ENCODE measurements around the gene SEMA4D.

Gene SEMA4D

GRCh38 chr9:89380437-89381307, 117.2 kb downstream of the SEMA4D start:
- TF ChIP-seq TEAD4 (IDR thresholded peaks at IDR 0.05), result no peak
- TF ChIP-seq YY1 (IDR thresholded peaks at IDR 0.05; ENCODE audit: low read depth), result no peak
- TF ChIP-seq USF1 (IDR thresholded peaks at IDR 0.05), result no peak
- TF ChIP-seq CEBPB (IDR thresholded peaks at IDR 0.05), result no peak
- no peak for TF ChIP-seq RAD21 (IDR thresholded peaks at IDR 0.05; ENCODE audit: low read depth)
- TF ChIP-seq CREB1 (IDR thresholded peaks at IDR 0.05; ENCODE audit: low read depth), result no peak
- no peak for TF ChIP-seq EP300 (IDR thresholded peaks at IDR 0.05; ENCODE audit: borderline replicate concordance)
- TF ChIP-seq TAF1 (IDR thresholded peaks at IDR 0.05; ENCODE audit: low read depth), result no peak
- no peak for TF ChIP-seq NFIC (IDR thresholded peaks at IDR 0.05)
- no peak for TF ChIP-seq ZBTB7A (IDR thresholded peaks at IDR 0.05; ENCODE audit: low read depth)
- TF ChIP-seq, protein P1, sequence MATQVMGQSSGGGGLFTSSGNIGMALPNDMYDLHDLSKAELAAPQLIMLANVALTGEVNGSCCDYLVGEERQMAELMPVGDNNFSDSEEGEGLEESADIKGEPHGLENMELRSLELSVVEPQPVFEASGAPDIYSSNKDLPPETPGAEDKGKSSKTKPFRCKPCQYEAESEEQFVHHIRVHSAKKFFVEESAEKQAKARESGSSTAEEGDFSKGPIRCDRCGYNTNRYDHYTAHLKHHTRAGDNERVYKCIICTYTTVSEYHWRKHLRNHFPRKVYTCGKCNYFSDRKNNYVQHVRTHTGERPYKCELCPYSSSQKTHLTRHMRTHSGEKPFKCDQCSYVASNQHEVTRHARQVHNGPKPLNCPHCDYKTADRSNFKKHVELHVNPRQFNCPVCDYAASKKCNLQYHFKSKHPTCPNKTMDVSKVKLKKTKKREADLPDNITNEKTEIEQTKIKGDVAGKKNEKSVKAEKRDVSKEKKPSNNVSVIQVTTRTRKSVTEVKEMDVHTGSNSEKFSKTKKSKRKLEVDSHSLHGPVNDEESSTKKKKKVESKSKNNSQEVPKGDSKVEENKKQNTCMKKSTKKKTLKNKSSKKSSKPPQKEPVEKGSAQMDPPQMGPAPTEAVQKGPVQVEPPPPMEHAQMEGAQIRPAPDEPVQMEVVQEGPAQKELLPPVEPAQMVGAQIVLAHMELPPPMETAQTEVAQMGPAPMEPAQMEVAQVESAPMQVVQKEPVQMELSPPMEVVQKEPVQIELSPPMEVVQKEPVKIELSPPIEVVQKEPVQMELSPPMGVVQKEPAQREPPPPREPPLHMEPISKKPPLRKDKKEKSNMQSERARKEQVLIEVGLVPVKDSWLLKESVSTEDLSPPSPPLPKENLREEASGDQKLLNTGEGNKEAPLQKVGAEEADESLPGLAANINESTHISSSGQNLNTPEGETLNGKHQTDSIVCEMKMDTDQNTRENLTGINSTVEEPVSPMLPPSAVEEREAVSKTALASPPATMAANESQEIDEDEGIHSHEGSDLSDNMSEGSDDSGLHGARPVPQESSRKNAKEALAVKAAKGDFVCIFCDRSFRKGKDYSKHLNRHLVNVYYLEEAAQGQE (IDR thresholded peaks at IDR 0.05; ENCODE audit: low read depth), result no peak
- TF ChIP-seq MAX (IDR thresholded peaks at IDR 0.05), result no peak
- no peak for TF ChIP-seq FOXM1 (IDR thresholded peaks at IDR 0.05; ENCODE audit: borderline replicate concordance, low read depth)
- no peak for TF ChIP-seq TCF12 (IDR thresholded peaks at IDR 0.05; ENCODE audit: low read depth)

GRCh38 chr9:89379508-89380115, 118.3 kb downstream of the SEMA4D start:
- TF ChIP-seq TCF12 (IDR thresholded peaks at IDR 0.05; ENCODE audit: low read depth), result no peak
- no peak for TF ChIP-seq EGR1 (IDR thresholded peaks at IDR 0.05)
- TF ChIP-seq YY1 (IDR thresholded peaks at IDR 0.05; ENCODE audit: low read depth), result no peak
- no peak for TF ChIP-seq CREB1 (IDR thresholded peaks at IDR 0.05; ENCODE audit: low read depth)
- no peak for TF ChIP-seq TEAD4 (IDR thresholded peaks at IDR 0.05)
- no peak for TF ChIP-seq MAX (IDR thresholded peaks at IDR 0.05)
- no peak for TF ChIP-seq RAD21 (IDR thresholded peaks at IDR 0.05; ENCODE audit: low read depth)
- no peak for TF ChIP-seq FOXM1 (IDR thresholded peaks at IDR 0.05; ENCODE audit: borderline replicate concordance, low read depth)

DNA sequence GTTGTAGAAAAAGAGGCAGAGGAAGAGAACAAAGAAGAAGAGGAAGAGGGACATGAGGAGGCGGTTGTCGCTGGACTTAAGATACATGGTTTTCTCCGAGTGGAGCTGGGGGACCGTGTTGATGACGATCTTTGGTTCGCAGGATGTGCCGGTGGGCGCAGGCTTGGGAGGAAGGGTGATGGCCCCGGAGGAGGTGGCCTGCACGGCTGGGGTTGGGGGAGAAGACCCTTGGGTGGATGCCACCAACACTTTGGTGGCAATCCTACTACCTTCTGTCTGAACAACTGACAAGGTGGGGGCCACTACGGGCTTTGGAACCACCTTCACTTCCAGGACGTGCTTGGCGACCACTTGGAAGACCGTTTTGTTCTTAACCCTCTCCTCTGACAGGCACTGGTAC, 118.9 kb downstream of the SEMA4D start:
- TF ChIP-seq YY1 (IDR thresholded peaks at IDR 0.05; ENCODE audit: low read depth) (no peak), USF1 (IDR thresholded peaks at IDR 0.05) (no peak), MAX (IDR thresholded peaks at IDR 0.05) (no peak), CREB1 (IDR thresholded peaks at IDR 0.05; ENCODE audit: low read depth) (no peak), CEBPB (IDR thresholded peaks at IDR 0.05) (no peak), NFIC (IDR thresholded peaks at IDR 0.05) (no peak), TEAD4 (IDR thresholded peaks at IDR 0.05) (no peak), FOXM1 (IDR thresholded peaks at IDR 0.05; ENCODE audit: borderline replicate concordance, low read depth) (no peak), ZBTB7A (IDR thresholded peaks at IDR 0.05; ENCODE audit: low read depth) (no peak), EP300 (IDR thresholded peaks at IDR 0.05; ENCODE audit: borderline replicate concordance) (no peak), EGR1 (IDR thresholded peaks at IDR 0.05) (no peak), TAF1 (IDR thresholded peaks at IDR 0.05; ENCODE audit: low read depth) (no peak), TCF12 (IDR thresholded peaks at IDR 0.05; ENCODE audit: low read depth) (no peak), RAD21 (IDR thresholded peaks at IDR 0.05; ENCODE audit: low read depth) (no peak)

DNA sequence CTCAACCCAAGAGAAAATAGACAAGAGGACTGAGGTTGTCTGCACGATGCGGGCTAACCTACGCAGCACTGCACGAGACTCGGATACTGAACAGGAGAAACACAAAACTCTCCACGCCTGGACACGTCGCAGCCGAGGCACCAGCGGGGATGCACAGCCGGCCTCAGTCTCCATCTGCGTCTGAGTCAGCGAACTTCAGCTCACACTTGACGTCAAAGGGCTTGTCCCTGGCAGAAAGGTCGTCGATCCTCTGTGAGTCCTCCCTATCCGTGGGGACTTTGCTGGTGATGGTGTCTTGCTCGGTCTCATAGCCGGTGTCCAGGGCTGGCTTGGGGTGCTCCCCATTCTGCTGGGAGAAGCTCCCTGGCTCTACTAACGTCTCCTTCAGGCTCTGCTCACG, 119.4 kb downstream of the SEMA4D start:
- no peak for TF ChIP-seq TAF1 (IDR thresholded peaks at IDR 0.05; ENCODE audit: low read depth)
- TF ChIP-seq MAX (IDR thresholded peaks at IDR 0.05), result no peak
- TF ChIP-seq EP300 (IDR thresholded peaks at IDR 0.05; ENCODE audit: borderline replicate concordance), result no peak
- no peak for TF ChIP-seq EGR1 (IDR thresholded peaks at IDR 0.05)
- TF ChIP-seq CREB1 (IDR thresholded peaks at IDR 0.05; ENCODE audit: low read depth), result no peak
- no peak for TF ChIP-seq USF1 (IDR thresholded peaks at IDR 0.05)
- TF ChIP-seq, protein P1 (IDR thresholded peaks at IDR 0.05; ENCODE audit: low read depth), result no peak
- TF ChIP-seq CEBPB (IDR thresholded peaks at IDR 0.05), result no peak
- TF ChIP-seq TCF12 (IDR thresholded peaks at IDR 0.05; ENCODE audit: low read depth), result no peak
- TF ChIP-seq ZBTB7A (IDR thresholded peaks at IDR 0.05; ENCODE audit: low read depth), result no peak

Data from Ishikawa (cell line).